ENCODE results near the gene ZBTB24. TPM values are rescaled to one million over a fixed set of nuclear protein-coding genes. Genes with fewer than 3 reads are reported as not detected.

Gene ZBTB24
- polyA plus RNA-seq, 1 experiment = 4.4 TPM

DNA sequence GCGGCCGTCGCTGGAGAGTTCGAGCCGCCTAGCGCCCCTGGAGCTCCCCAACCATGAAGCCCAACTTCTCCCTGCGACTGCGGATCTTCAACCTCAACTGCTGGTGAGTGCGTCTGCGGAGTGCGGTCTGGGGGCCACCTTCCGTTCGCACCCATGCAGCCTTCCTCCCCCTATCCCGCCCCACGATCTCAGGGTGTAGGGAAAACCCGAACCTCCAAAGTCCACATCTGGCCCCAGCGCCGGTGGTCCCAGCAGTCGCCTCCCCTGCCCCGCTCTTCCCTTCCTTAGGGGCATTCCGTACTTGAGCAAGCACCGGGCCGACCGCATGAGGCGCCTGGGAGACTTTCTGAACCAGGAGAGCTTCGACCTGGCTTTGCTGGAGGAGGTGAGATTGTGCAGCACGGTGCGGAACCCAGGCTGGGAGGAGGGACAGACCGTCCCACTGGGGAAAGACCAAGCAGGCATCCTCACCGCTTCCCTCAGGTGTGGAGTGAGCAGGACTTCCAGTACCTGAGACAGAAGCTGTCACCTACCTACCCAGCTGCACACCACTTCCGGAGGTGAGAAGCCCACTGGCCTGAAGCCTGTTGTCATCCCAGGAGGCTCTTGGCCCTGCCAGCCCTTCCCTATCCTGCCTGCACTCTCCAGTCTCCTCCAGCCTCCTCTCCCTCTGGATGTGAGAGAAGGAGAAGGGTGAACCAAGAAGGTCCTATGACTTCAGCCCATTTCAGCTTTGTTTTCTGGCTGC is 41.8 kb downstream of the ZBTB24 start:
- CTCF ChIA-PET = interaction anchor here (0.6 to 1.8 kb wide), 9 partner anchors 11 to 334 kb away, joined by 3 to 6 read pairs (median 4); partner anchors contain the start of gene MICAL1
- Histone ChIP-seq H3K27me3 (ENCODE audit: control insufficient read depth, insufficient read depth, low read length) (no peaks in the 10 kb centered on the region), H3K27ac (ENCODE audit: low read depth, low read length) (peak overlapping the region; percentile 79), H3K9me3 (ENCODE audit: control insufficient read depth, insufficient read depth, low read length) (no peaks in the 10 kb centered on the region; the same call in 1 of the 2 replicates), H3K4me3 (ENCODE audit: low read depth, low read length) (peak overlapping the region; percentile 83)
- no peak for DNase-seq (ENCODE audit: low read depth, low spot score)
- POLR2A ChIA-PET = interaction anchor here (0.9 to 1.4 kb wide), 8 partner anchors 9 to 346 kb away, joined by 3 to 16 read pairs (median 4); partner anchors contain the start of genes CD164, CEP57L1, MICAL1 and SESN1
- TF ChIP-seq, protein P1, sequence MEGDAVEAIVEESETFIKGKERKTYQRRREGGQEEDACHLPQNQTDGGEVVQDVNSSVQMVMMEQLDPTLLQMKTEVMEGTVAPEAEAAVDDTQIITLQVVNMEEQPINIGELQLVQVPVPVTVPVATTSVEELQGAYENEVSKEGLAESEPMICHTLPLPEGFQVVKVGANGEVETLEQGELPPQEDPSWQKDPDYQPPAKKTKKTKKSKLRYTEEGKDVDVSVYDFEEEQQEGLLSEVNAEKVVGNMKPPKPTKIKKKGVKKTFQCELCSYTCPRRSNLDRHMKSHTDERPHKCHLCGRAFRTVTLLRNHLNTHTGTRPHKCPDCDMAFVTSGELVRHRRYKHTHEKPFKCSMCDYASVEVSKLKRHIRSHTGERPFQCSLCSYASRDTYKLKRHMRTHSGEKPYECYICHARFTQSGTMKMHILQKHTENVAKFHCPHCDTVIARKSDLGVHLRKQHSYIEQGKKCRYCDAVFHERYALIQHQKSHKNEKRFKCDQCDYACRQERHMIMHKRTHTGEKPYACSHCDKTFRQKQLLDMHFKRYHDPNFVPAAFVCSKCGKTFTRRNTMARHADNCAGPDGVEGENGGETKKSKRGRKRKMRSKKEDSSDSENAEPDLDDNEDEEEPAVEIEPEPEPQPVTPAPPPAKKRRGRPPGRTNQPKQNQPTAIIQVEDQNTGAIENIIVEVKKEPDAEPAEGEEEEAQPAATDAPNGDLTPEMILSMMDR (IDR thresholded peaks at IDR 0.05; ENCODE audit: low read depth, low read length) = peak; percentile 16; the same call in 1 of the 2 replicates

GRCh38 chr6:109440331-109441068 is 42.5 kb downstream of the ZBTB24 start, which contains the start of the genes PPIL6 and SMPD2:
Gene PPIL6, minus strand, starts transcription at chr6:109440628. Its CDS starts 38 bp downstream, at chr6:109440590.
Gene SMPD2, plus strand, starts transcription at chr6:109440724. Its CDS starts 398 bp downstream, at chr6:109441122.
- peak; percentile 58 for DNase-seq (ENCODE audit: low read depth, low spot score)
- TF ChIP-seq, protein P1 (IDR thresholded peaks at IDR 0.05; ENCODE audit: low read depth, low read length) = peak; percentile 33
- POLR2A ChIA-PET = interaction anchor here (0.9 to 1.4 kb wide), 8 partner anchors 9 to 346 kb away, joined by 3 to 16 read pairs (median 4); partner anchors contain the start of genes CD164, CEP57L1, MICAL1 and SESN1
- Histone ChIP-seq H3K27me3 (ENCODE audit: control insufficient read depth, insufficient read depth, low read length) (no peaks in the 10 kb centered on the region), H3K4me3 (ENCODE audit: low read depth, low read length) (peak within 1 kb of the TSS; percentile 83), H3K27ac (ENCODE audit: low read depth, low read length) (peak within 1 kb of the TSS; percentile 79), H3K9me3 (ENCODE audit: control insufficient read depth, insufficient read depth, low read length) (no peaks in the 10 kb centered on the region; the same call in 1 of the 2 replicates)
- CTCF ChIA-PET = interaction anchor here (0.6 to 1.8 kb wide), 11 partner anchors 11 to 1501 kb away, joined by 3 to 6 read pairs (median 4); partner anchors contain the start of gene MICAL1

GRCh38 chr6:109436041-109436440 is 47.0 kb downstream of the ZBTB24 start:
- Histone ChIP-seq H3K4me3 (ENCODE audit: low read depth, low read length) (no peak overlapping the region), H3K27me3 (ENCODE audit: control insufficient read depth, insufficient read depth, low read length) (peaks cover 5% of the 10 kb centered on the region), H3K9me3 (ENCODE audit: control insufficient read depth, insufficient read depth, low read length) (no peaks in the 10 kb centered on the region; the same call in 1 of the 2 replicates), H3K27ac (ENCODE audit: low read depth, low read length) (no peak overlapping the region)
- TF ChIP-seq, protein P1 (IDR thresholded peaks at IDR 0.05; ENCODE audit: low read depth, low read length) = no peak
- CTCF ChIA-PET = no interaction called here
- POLR2A ChIA-PET = no interaction called here
- no peak for DNase-seq (ENCODE audit: low read depth, low spot score)

GRCh38 chr6:109434456-109434855 is 48.6 kb downstream of the ZBTB24 start:
- H3K27ac ChIP-seq (ENCODE audit: low read depth, low read length) = no peak overlapping the region
- DNase-seq (ENCODE audit: low read depth, low spot score) = no peak
- CTCF ChIA-PET = no interaction called here

More at GRCh38 chr6:109434456-109434855, 48.6 kb downstream of the ZBTB24 start:
- TF ChIP-seq, protein P1 (IDR thresholded peaks at IDR 0.05; ENCODE audit: low read depth, low read length) = no peak
- H3K27me3 ChIP-seq (ENCODE audit: control insufficient read depth, insufficient read depth, low read length) = peaks cover 5% of the 10 kb centered on the region
- H3K9me3 ChIP-seq (ENCODE audit: control insufficient read depth, insufficient read depth, low read length) = no peaks in the 10 kb centered on the region
- H3K4me3 ChIP-seq (ENCODE audit: low read depth, low read length) = no peak overlapping the region
- POLR2A ChIA-PET = no interaction called here
